Measurements from ENCODE around the gene CST4. TPM values are rescaled to one million over a fixed set of nuclear protein-coding genes. Genes with fewer than 3 reads are reported as not detected.

The CST4 gene
- total and polyA plus RNA-seq, 10 donors = not detected

DNA sequence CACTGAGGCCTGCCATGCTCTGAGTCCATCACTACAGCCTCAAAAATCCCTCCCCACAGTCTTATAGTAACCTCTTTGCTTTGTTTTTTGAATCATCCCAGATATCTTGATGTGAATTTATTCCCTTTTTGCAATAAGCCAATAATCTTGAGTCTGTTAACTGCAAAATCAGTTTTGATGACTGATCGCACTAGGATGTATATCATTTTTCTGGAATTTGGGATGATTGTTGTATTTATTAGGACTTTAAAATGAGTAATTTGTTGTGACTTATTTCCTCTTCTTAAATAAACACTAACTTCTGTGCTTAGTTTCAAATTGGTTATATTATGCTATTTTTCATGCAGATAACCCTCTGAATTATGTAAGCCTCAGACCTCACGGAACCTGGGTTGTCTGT, 5.6 kb downstream of the CST4 start:
- TF ChIP-seq POLR2A (IDR thresholded peaks at IDR 0.05) (no peak), CTCF (IDR thresholded peaks at IDR 0.05 in 8 of 11, conservative IDR thresholded peaks at IDR 0.05 in 3 of 11) (no peak), POLR2AphosphoS5 (IDR thresholded peaks at IDR 0.05) (no peak)
- no peak overlapping the region for H3K4me3 ChIP-seq

GRCh38 chr20:23680146-23680545, 8.7 kb downstream of the CST4 start:
- DNase-seq = no peak
- no peaks in the 10 kb centered on the region for H3K9me3 ChIP-seq
- H3K4me1 ChIP-seq = no peaks in the 10 kb centered on the region
- peaks cover 0 to 10% (median 0%) of the 10 kb centered on the region in 7 donors for H3K27me3 ChIP-seq (replicated peaks in 1 of 7)
- intact Hi-C loops (cut with DNase I; ENCODE audit: low total_unique reads) = no loop called here
- no peak overlapping the region for H3K27ac ChIP-seq
- TF ChIP-seq POLR2A (IDR thresholded peaks at IDR 0.05) (no peak), POLR2AphosphoS5 (IDR thresholded peaks at IDR 0.05) (no peak), CTCF (IDR thresholded peaks at IDR 0.05 in 8 of 11, conservative IDR thresholded peaks at IDR 0.05 in 3 of 11) (no peak)
- no peaks in the 10 kb centered on the region for H3K36me3 ChIP-seq
- no peak overlapping the region for H3K4me3 ChIP-seq

More for the DNA sequence above, 5.6 kb downstream of the CST4 start:
- no peaks in the 10 kb centered on the region for H3K4me1 ChIP-seq
- H3K9me3 ChIP-seq = no peaks in the 10 kb centered on the region
- H3K27me3 ChIP-seq (replicated peaks in 1 of 7) = peaks cover 0 to 13% (median 0%) of the 10 kb centered on the region in 7 donors
- 80 to 95% (median 92%) methylated on average over 2 of the region's 2 CpGs for WGBS, 5 donors
- H3K36me3 ChIP-seq = no peaks in the 10 kb centered on the region
- H3K27ac ChIP-seq = no peak overlapping the region
- no peak for DNase-seq
- intact Hi-C loops (cut with DNase I; ENCODE audit: low total_unique reads) = no loop called here

DNA sequence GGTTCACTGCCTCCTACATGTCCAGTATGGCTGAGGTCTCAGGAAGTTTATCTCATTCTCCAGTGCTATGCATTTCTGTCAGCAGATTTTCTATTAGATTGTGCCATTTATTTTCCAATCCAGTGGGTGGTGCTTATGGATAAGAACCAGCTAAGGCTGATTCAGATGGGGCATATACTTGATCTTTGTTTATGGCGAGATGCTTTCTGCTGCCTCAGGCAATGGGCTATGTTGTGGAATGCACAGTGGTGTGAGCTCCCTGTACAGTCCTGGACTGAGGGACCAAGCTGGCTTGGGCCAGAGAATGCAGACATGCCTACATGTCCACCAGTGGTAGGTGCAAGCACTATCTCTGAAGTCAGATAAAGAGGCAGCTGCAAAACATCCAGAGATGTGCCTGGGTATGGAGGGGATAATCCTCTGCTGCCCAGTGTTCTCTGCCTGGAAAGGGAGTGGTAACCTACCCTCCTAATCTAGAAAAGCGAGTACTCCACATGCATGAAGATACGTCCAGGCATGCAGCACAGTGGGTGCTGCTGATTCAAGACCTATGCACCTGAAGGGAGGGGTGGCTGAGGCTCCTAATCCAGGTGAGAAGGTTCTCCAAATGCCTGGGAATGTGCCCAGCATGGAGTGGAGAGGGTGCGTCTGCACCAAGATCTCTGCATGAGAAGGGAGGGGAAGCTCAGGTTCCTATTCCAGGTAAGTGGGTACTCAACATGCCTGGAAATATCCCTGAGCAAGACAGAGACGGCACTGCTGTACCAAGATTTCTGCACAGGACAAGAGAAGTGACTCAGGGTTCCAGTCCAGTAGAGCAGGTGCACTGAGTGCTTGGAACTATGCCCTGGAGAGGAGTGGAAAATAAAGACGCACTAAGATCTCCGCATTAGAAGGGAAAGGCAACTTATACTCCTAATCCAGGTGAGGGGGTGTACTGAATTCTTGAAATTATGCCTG, 9.4 kb downstream of the CST4 start:
- intact Hi-C loops (cut with DNase I; ENCODE audit: low total_unique reads) = no loop called here
- DNase-seq = no peak
- Histone ChIP-seq H3K27me3 (replicated peaks in 1 of 7) (peaks cover 0 to 10% (median 0%) of the 10 kb centered on the region in 7 donors), H3K4me3 (no peak overlapping the region), H3K36me3 (no peaks in the 10 kb centered on the region), H3K27ac (no peak overlapping the region), H3K9me3 (no peaks in the 10 kb centered on the region), H3K4me1 (no peaks in the 10 kb centered on the region)
- TF ChIP-seq POLR2AphosphoS5 (IDR thresholded peaks at IDR 0.05) = no peak
- WGBS, 5 donors = 88 to 95% (median 94%) methylated on average over 7 of the region's 7 CpGs

GRCh38 chr20:23673209-23673608, 15.6 kb downstream of the CST4 start:
- Histone ChIP-seq H3K4me1 (no peaks in the 10 kb centered on the region), H3K36me3 (no peaks in the 10 kb centered on the region), H3K9me3 (no peaks in the 10 kb centered on the region), H3K4me3 (no peak overlapping the region), H3K27me3 (replicated peaks in 1 of 7) (no peaks in the 10 kb centered on the region), H3K27ac (no peak overlapping the region)
- DNase-seq = no peak
- 63 to 88% (median 81%) methylated on average over 1 of the region's 1 CpG for WGBS, 5 donors
- TF ChIP-seq POLR2A (IDR thresholded peaks at IDR 0.05) = no peak
- TF ChIP-seq CTCF (IDR thresholded peaks at IDR 0.05 in 8 of 11, conservative IDR thresholded peaks at IDR 0.05 in 3 of 11) = no peak
- no peak for TF ChIP-seq POLR2AphosphoS5 (IDR thresholded peaks at IDR 0.05)
- intact Hi-C loops (cut with DNase I; ENCODE audit: low total_unique reads) = no loop called here
